Fibroblast of mammary gland (primary cell): ENCODE results near the gene MAGI3.
"Not testable (repeated sequence)": the region's sequence is repeated elsewhere in the genome, so short reads cannot be mapped to it uniquely, and the experiment has no call there.

ENCODE experiments used
- DNase-seq: peaks from one replicate; pipeline ENCODE4 v3.0.0-alpha.2; 2010; ENCODE audit warnings: low read depth
- H3K4me3 ChIP-seq: 2 replicates; pipeline ENCODE4 v1.5.1; 2011; ENCODE audit warnings: low read depth, mild to moderate bottlenecking, low read length, moderate library complexity; ENCODE audit not compliant: control insufficient read depth
- CTCF ChIP-seq: conservative IDR thresholded peaks from 2 replicates; pipeline ENCODE4 v1.5.1; 2011; ENCODE audit warnings: low read depth, low read length, inconsistent platforms; ENCODE audit not compliant: control insufficient read depth, insufficient read depth

Gene MAGI3

GRCh38 chr1:113557187-113557586 lies 166.9 kb downstream of the MAGI3 start:
- no peak overlapping the region for H3K4me3 ChIP-seq
- no peak for DNase-seq
- no peak for TF ChIP-seq CTCF

- no peak overlapping the region for H3K4me3 ChIP-seq
- no peak for TF ChIP-seq CTCF
- no peak for DNase-seq
Observed at GRCh38 chr1:113565621-113566020, 175.3 kb downstream of the MAGI3 start.

- TF ChIP-seq CTCF: no peak
- no peak overlapping the region for H3K4me3 ChIP-seq
- peak; percentile 5 for DNase-seq
Observed at GRCh38 chr1:113567427-113567826, 177.1 kb downstream of the MAGI3 start.

GRCh38 chr1:113575744-113576260 lies 185.5 kb downstream of the MAGI3 start:
- not testable (repeated sequence) for DNase-seq, H3K4me3 ChIP-seq

GRCh38 chr1:113576271-113576670 lies 186.0 kb downstream of the MAGI3 start:
- no peak for DNase-seq
- no peak for TF ChIP-seq CTCF
- H3K4me3 ChIP-seq: no peak overlapping the region

- TF ChIP-seq CTCF: no peak
- peak; percentile 2 for DNase-seq
- H3K4me3 ChIP-seq: no peak overlapping the region
Observed at GRCh38 chr1:113579256-113580018, 189.1 kb downstream of the MAGI3 start.

GRCh38 chr1:113581323-113581722 lies 191.0 kb downstream of the MAGI3 start:
- DNase-seq: no peak
- no peak for TF ChIP-seq CTCF
- no peak overlapping the region for H3K4me3 ChIP-seq
